Adrenal gland (tissue), 12 donors: ENCODE data around the gene LPIN1. TPM values are rescaled to one million over a fixed set of nuclear protein-coding genes. Genes with fewer than 3 reads are reported as not detected.

Experiments
- DNase-seq, 7 donors: peaks; one replicate each; pipeline ENCODE4 v3.0.0-alpha.2; 2019 to 2020
- H3K27ac ChIP-seq, 5 donors: fragments of 200-600 bp; sonication (generic) in 4 of 5; 1 replicate in 3 of 5; 2 replicates in 2 of 5; pipeline versions ENCODE4 v1.5.1 to v1.8.0; 2016 to 2020; ENCODE audit warnings: mild to moderate bottlenecking in 1 of 5
- H3K27me3 ChIP-seq: fragments of 200-600 bp; 2 replicates; pipeline ENCODE4 v1.8.0; 2021
- H3K36me3 ChIP-seq, 2 donors: fragments of 200-600 bp; replicated peaks in 1 of 2; 1 replicate in 1 of 2; 2 replicates in 1 of 2; pipeline versions ENCODE4 v1.5.1 to v1.8.0; 2018 to 2022
- H3K4me1 ChIP-seq, 2 donors: fragments of 200-600 bp; replicated peaks in 1 of 2; 1 replicate in 1 of 2; 2 replicates in 1 of 2; pipeline versions ENCODE4 v1.5.1 to v1.8.0; 2018 to 2021
- H3K4me3 ChIP-seq, 4 donors: fragments of 200-600 bp; sonication (generic) in 3 of 4; one replicate each; pipeline ENCODE4 v1.5.1; 2016 to 2018
- H3K9me3 ChIP-seq, 3 donors: fragments of 200-600 bp; sonication (generic) in 1 of 3; replicated peaks in 1 of 3; 1 replicate in 2 of 3; 2 replicates in 1 of 3; pipeline versions ENCODE4 v1.5.1 to v1.8.0; 2016 to 2021
- POLR2A ChIP-seq, 2 donors: fragments of 450-650 bp; IDR thresholded peaks; one replicate each; pipeline ENCODE4 v1.6.1; 2017; ENCODE audit warnings: antibody characterized with exemption in 2 of 2, mild to moderate bottlenecking in 2 of 2, moderate library complexity in 1 of 2
- WGBS, 4 donors: extraction: QIAGEN DNeasy Blood & Tissue Kit in 2 of 4; methylation state at CpG; one replicate each; pipeline versions ENCODE4 v1.1.5 to v1.1.7; 2013 to 2017; 5-methylcytosine and 5-hydroxymethylcytosine counted together
- intact Hi-C, 2 donors: fragments of 100-400 bp; cut with DNase I; formaldehyde crosslinking; loops; one replicate each; pipeline versions ENCODE4 v1.14.1 to v1.15.0; 2022 to 2023
- polyA plus RNA-seq, 3 donors: library from polyadenylated mRNA; stranded (reverse); fragments of 200-250 nt in 2 of 3; fragments of 350-450 nt in 1 of 3; fragmentation: Illumina TruSeq in 1 of 3; extraction: RNeasy Lipid Tissue Mini Kit (QIAGEN cat#74804) in 1 of 3; gene quantifications; one replicate each; pipeline ENCODE4 v1.2.3, GENCODE V29; 2013 to 2014
- total RNA-seq, 9 donors: library from RNA; depleted of rRNA in 4 of 9; stranded (reverse); fragments of >200 nt in 4 of 9; fragments of 120-200 nt in 1 of 9; fragmentation: NEBNext Ultra II Directional in 1 of 9; extraction: Animal tissue kit (Norgen Biotek cat#: 25700) in 1 of 9; gene quantifications; one replicate each; pipeline versions ENCODE4 v1.1.0 to v1.2.4, GENCODE V29; 2013 to 2023
- TF ChIP-seq, protein P1 (sequence below), 6 experiments: fragments of 450-650 bp in 4 of 6; fragments of 200-600 bp in 2 of 6; sonication (generic) in 1 of 6; IDR thresholded peaks; 1 replicate in 5 of 6; 2 replicates in 1 of 6; pipeline versions ENCODE4 v1.5.1 to v1.8.0; 2016 to 2021; ENCODE audit warnings: antibody characterized with exemption in 6 of 6, mild to moderate bottlenecking in 2 of 6, moderate library complexity in 1 of 6
- donor health status: healthy with polysubstance abuse.
- donor health status: Bipolar disorder and iron deficiency.
- donor health status: DM: yes; HTN: yes; CAD: no.
- donor health status: DM: no; HTN: no; CAD: no.
- donor health status: DM: no; HTN: no; CAD: no.
- donor health status: DM: yes; HTN: yes; CAD: no.

The LPIN1 gene
- total and polyA plus RNA-seq, 12 donors: 17.0 to 58.5 (median 36.8) TPM

GRCh38 chr2:11865805-11866204 lies 119.4 kb downstream of the LPIN1 start:
- Histone ChIP-seq H3K27me3 (no peaks in the 10 kb centered on the region), H3K27ac (no peak overlapping the region), H3K4me1 (peaks cover 11 to 14% of the 10 kb centered on the region in 2 donors), H3K9me3 (no peaks in the 10 kb centered on the region), H3K4me3 (no peak overlapping the region), H3K36me3 (no peaks in the 10 kb centered on the region)
- no peak for TF ChIP-seq POLR2A (IDR thresholded peaks at IDR 0.05)
- TF ChIP-seq, protein P1, sequence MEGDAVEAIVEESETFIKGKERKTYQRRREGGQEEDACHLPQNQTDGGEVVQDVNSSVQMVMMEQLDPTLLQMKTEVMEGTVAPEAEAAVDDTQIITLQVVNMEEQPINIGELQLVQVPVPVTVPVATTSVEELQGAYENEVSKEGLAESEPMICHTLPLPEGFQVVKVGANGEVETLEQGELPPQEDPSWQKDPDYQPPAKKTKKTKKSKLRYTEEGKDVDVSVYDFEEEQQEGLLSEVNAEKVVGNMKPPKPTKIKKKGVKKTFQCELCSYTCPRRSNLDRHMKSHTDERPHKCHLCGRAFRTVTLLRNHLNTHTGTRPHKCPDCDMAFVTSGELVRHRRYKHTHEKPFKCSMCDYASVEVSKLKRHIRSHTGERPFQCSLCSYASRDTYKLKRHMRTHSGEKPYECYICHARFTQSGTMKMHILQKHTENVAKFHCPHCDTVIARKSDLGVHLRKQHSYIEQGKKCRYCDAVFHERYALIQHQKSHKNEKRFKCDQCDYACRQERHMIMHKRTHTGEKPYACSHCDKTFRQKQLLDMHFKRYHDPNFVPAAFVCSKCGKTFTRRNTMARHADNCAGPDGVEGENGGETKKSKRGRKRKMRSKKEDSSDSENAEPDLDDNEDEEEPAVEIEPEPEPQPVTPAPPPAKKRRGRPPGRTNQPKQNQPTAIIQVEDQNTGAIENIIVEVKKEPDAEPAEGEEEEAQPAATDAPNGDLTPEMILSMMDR (IDR thresholded peaks at IDR 0.05): no peak
- intact Hi-C loops: loop anchor here (10.0 kb wide), 2 partner anchors 309 to 849 kb away; partner anchors contain the start of gene TRIB2 (in 2 of the 2)
- WGBS, 4 donors: 75 to 95% (median 91%) methylated on average over 13 of the region's 13 CpGs
- no peak for DNase-seq

DNA sequence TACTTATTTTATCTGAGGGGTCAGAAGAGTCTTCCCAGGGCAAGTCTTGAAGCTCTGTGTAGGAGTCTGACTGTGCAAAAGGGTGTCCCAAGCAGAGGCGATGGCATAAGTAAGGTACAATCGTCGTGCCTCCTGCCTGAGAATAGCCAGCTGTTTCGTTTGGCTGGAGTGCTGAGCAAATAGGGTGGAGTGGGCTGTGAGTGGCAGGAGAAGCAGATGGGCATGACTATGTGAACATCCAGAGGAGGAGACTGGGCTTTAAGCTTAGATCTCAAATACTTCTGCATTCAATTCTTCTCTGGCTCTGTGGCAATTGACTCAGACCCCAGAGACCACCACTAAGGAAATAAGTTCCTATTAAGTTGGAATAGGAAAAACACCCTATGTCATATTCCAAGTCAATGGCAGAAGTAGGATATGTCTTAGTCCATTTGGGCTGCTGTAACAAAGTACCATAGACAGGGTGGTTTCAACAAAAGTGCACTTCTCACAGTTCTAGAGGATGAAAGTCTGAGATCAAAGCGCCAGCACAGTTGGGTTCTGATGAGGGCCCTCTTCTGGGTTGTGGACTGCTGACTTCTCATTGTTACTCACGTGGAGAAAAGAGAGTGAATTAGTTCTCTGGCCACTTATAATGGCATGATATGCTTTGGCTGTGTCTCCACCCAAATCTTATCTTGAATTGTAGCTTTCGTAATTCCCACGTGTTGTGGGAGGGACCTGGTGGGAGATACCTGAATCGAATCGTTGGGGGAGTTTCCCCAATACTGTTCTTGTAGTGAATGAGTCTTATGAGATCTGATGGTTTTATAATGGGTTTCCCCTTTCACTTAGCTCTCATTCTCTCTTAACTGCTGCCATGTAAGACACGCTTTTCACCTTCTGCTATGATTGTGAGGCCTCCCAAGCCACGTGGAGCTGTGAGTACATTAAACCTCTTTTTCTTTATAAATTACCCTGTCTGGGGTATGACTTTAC lies 120.2 kb downstream of the LPIN1 start:
- Histone ChIP-seq H3K4me3 (no peak overlapping the region), H3K4me1 (peaks cover 11 to 14% of the 10 kb centered on the region in 2 donors), H3K27ac (no peak overlapping the region), H3K36me3 (no peaks in the 10 kb centered on the region), H3K27me3 (no peaks in the 10 kb centered on the region), H3K9me3 (no peaks in the 10 kb centered on the region)
- 70 to 81% (median 77%) methylated on average over 12 of the region's 12 CpGs for WGBS, 4 donors
- intact Hi-C loops: loop anchor here (10.0 kb wide), 2 partner anchors 308 to 848 kb away; partner anchors contain the start of gene TRIB2 (in 2 of the 2)
- no peak for DNase-seq
- TF ChIP-seq, protein P1 (IDR thresholded peaks at IDR 0.05): no peak
- no peak for TF ChIP-seq POLR2A (IDR thresholded peaks at IDR 0.05)

DNA sequence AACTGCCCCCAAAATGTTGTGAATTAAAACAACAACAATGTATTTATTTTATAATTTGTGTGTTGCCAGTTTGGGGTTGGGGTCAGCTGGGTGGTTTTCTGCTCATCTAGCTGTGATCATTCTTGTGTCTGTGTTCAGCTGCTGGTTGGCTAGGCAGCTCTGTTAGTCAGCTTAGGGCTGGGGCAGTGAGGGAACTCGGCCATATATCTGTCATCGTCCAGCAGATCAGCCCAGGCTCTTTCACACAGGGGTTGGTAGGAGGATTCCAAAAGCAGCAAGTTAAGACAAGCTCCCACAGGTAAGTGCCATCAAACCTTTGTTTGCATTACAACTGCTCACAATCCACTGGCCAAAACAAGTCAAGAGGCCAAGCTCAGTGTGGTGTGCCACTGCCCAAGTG lies 121.5 kb downstream of the LPIN1 start:
- intact Hi-C loops: loop anchor here (10.0 kb wide), 2 partner anchors 307 to 847 kb away; partner anchors contain the start of gene TRIB2 (in 2 of the 2)
- H3K4me1 ChIP-seq: peaks cover 11 to 14% of the 10 kb centered on the region in 2 donors
- H3K27me3 ChIP-seq: no peaks in the 10 kb centered on the region
- H3K27ac ChIP-seq: no peak overlapping the region
- no peak overlapping the region for H3K4me3 ChIP-seq
- no peaks in the 10 kb centered on the region for H3K36me3 ChIP-seq
- no peak for TF ChIP-seq POLR2A (IDR thresholded peaks at IDR 0.05)
- TF ChIP-seq, protein P1 (IDR thresholded peaks at IDR 0.05): no peak
- DNase-seq: no peak
- no peaks in the 10 kb centered on the region for H3K9me3 ChIP-seq
- 87 to 100% (median 89%) methylated on average over 1 to 2 of the region's 2 CpGs for WGBS, 4 donors

GRCh38 chr2:11869391-11869991 lies 123.1 kb downstream of the LPIN1 start:
- TF ChIP-seq, protein P1 (IDR thresholded peaks at IDR 0.05): no peak
- TF ChIP-seq POLR2A (IDR thresholded peaks at IDR 0.05): no peak
- Histone ChIP-seq H3K27me3 (no peaks in the 10 kb centered on the region), H3K27ac (no peak overlapping the region), H3K9me3 (no peaks in the 10 kb centered on the region), H3K4me1 (peaks cover 0 to 4% of the 10 kb centered on the region in 2 donors), H3K36me3 (no peaks in the 10 kb centered on the region), H3K4me3 (no peak overlapping the region)
- WGBS, 4 donors: 88 to 96% (median 92%) methylated on average over 7 to 8 of the region's 8 CpGs
- intact Hi-C loops: loop anchor here (10.0 kb wide), 2 partner anchors 305 to 845 kb away; partner anchors contain the start of gene TRIB2 (in 2 of the 2)
- no peak for DNase-seq
